ENCODE data around the gene QDPR. TPM values are rescaled to one million over a fixed set of nuclear protein-coding genes. Genes with fewer than 3 reads are reported as not detected.

Gene QDPR
- total RNA-seq, 4 donors from 2014 or later = 17.2 to 58.7 (median 35.5) TPM

- DNase-seq (ENCODE audit: low spot score) (no peak), ATAC-seq (ENCODE audit: low FRiP score) (no peak)
- no peak for TF ChIP-seq CTCF (IDR thresholded peaks at IDR 0.05)
These were observed 29.2 kb downstream of the QDPR start for GRCh38 chr4:17482716-17483115.

- DNase-seq (ENCODE audit: low spot score) (no peak), ATAC-seq (ENCODE audit: low FRiP score) (no peak)
- TF ChIP-seq CTCF (IDR thresholded peaks at IDR 0.05) = no peak
These were observed 30.9 kb downstream of the QDPR start for GRCh38 chr4:17480955-17481354.

GRCh38 chr4:17480210-17480927 is 31.5 kb downstream of the QDPR start:
- no peak for ATAC-seq (ENCODE audit: low FRiP score)
- no peak for DNase-seq (ENCODE audit: low spot score)
- TF ChIP-seq CTCF (IDR thresholded peaks at IDR 0.05) = no peak

GRCh38 chr4:17477774-17478472 is 34.0 kb downstream of the QDPR start:
- DNase-seq (ENCODE audit: low spot score) (no peak), ATAC-seq (ENCODE audit: low FRiP score) (no peak)
- TF ChIP-seq CTCF (IDR thresholded peaks at IDR 0.05) = no peak

GRCh38 chr4:17476853-17477252 is 35.0 kb downstream of the QDPR start:
- TF ChIP-seq CTCF (IDR thresholded peaks at IDR 0.05) = no peak
- ATAC-seq (ENCODE audit: low FRiP score) (no peak), DNase-seq (ENCODE audit: low spot score) (no peak)

GRCh38 chr4:17475481-17475880 is 36.4 kb downstream of the QDPR start:
- no peak for TF ChIP-seq CTCF (IDR thresholded peaks at IDR 0.05)
- DNase-seq (ENCODE audit: low spot score) = no peak
- no peak for ATAC-seq (ENCODE audit: low FRiP score)
